GM18909 (cell line): ENCODE results near the gene PTX4.
"Not testable (repeated sequence)": the region's sequence is repeated elsewhere in the genome, so short reads cannot be mapped to it uniquely, and the experiment has no call there.

Experiments
- ATAC-seq: cut with Tn5 transposase; IDR thresholded peaks from one replicate; pipeline ENCODE4 v1.9.1; 2021; ENCODE audit warnings: mild to moderate bottlenecking; ENCODE audit not compliant: unreplicated experiment, poor library complexity

Gene PTX4

DNA sequence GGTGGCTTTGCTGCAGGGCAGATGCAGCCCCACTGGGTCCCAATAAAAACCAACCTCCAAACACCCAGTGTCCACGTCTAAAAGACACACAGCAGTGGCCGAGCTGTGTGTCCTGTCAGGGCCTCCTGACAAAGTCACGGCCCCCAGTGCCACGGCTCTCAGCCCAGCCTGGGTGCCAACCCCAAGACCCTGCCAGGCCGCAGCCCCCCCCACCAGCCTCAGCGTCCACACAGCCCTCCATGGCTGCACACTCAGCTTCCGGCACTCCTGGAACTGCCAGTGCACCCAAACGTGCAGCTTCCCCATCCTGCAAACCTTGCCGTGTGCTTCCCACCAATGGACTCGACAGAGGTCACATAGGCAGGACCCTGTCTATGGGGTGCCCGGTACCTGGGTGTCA is 40.8 kb downstream of the PTX4 start:
- no peak for ATAC-seq

GRCh38 chr16:1446296-1447080 is 42.3 kb downstream of the PTX4 start:
- no peak for ATAC-seq

DNA sequence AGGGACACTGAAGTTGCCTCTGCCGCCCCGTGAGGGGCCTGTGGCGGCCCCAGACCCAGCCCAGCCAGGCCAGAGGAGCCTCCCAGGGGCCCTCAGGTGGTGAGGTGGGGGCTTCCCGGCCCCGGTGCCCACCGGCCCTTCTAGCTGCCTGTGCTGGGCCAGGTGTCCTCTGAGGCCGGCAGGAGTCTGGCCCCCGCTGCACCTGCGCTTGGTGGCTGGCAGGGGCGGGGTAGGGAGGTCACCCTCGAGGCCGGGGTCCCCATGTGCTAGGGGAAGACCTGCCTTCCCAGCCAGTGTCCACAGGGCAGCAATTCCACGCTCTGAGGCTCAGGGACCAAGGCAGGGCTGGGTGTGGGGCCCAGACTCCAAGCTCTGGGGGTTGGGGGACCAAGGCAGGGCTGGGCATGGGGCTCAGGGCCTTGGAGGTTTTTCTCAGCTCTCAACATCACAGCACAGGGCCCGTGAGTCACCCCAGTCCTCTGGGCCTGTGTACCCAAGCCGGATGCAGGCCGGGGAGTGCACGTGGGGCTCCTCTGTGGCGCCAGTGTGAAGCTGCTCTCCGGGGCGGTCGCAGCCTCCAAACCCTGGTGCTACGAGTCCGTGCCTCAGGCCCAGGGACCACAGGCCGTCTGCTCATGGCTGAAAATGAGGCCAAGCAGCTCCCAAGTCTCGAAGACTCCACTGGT is 43.1 kb downstream of the PTX4 start:
- ATAC-seq, result no peak

GRCh38 chr16:1444730-1445517 is 43.8 kb downstream of the PTX4 start:
- ATAC-seq, result no peak

GRCh38 chr16:1443980-1444729 is 44.6 kb downstream of the PTX4 start, which contains the start of gene CCDC154:
TSS of gene CCDC154 (minus strand) at chr16:1444556. CDS start at chr16:1444322, 234 bp downstream.
- ATAC-seq, result no peak

DNA sequence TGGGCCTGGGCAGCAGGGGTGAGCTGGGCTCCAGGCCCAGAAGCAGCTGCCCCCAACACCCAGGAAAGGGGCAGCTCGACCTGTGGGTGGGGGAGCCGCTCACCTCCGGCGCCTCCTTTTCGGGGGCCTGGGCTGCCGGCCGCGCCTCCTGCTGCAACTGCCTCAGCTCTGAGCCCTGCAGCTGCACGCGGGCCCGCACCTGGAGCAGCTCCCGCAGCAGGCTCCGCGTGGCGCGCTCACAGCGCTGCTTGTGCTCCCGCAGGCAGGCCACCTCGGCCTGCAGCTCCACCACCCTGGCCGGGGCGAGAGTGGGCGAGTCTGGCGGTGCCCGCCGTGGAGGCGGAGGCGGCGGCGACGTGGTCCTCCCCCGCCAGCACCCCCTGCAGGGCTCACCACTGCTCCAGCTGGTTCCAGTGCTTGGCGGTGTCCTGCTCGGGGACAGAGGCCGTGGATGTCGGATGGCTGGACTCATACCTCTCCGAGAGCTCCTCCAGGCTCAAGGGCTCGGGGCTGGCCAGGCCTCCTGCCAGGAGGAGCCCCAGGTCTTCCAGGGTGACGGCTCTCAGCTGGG is 45.3 kb downstream of the PTX4 start:
- ATAC-seq, result no peak

- no peak for ATAC-seq
These were observed 46.0 kb downstream of the PTX4 start for GRCh38 chr16:1442697-1443096.

DNA sequence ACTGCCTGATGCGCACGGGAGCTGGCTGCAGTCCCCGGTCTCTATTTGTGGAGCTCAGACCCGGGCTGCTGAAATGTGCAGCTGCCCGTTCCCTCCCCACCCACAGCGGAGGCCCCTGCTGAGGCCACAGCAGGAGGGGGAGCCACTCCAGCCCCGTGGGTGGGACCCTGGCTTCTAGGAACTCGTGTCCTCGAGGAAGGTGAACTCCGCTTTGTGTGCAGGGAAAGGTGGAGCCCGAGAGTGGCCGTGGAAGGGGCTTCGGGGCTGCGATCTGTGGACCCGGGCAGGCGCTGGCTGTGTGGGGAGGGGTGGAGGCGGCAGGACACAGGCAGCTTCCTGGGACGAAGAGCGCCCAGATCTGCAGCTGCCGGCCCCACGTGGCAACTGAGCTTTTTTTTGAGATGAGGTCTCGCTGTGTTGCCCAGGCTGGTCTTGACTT is 47.3 kb downstream of the PTX4 start:
- ATAC-seq, result no peak

DNA sequence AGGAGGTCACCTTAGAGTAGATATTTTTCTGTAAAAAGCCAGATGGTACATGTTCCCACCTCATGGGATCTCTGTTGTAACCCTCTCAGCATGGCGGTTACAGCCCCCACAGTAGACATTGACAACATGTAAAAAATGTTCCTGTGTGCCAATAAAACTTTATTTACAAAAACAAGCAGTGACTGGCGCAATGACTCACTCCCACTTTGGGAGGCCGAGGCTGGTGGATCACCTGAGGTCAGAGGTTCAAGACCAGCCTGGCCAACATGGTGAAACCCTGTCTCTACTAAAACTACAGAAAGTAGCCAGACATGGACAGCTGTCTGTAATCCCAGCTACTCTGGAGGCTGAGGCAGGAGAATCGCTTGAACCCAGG is 49.1 kb downstream of the PTX4 start:
- ATAC-seq, result not testable (repeated sequence)

DNA sequence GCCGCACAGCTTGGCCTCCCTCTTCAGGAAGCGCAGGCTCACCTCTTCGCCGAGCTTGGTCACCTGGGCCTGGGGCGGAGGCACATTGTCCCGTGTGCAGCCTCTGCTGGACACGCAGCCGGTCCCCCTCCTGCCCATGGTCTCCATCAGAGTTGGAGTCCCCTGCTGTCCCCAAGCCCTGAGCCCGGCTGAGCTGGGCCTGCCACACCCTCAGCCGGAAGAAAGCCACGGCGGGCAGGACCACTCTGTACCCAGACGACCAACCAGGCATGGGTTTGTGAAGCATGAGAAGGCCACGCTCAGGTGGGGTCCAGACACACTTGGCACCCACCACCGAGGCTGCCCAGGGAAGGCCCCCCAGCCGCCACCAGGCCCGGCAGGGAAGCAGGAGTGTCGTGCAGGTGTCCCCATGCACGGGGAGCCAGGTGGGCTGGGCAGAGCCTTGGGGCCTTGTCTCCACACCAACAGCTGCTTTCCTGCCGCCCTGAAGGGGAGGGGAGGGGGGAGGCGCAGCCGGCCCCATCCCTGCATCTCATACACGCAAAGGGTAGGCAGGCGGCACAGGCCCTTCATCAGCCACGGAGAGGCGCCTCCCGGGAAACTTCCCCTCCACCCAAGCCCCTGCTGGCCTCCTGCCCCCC is 49.6 kb downstream of the PTX4 start:
- no peak for ATAC-seq

DNA sequence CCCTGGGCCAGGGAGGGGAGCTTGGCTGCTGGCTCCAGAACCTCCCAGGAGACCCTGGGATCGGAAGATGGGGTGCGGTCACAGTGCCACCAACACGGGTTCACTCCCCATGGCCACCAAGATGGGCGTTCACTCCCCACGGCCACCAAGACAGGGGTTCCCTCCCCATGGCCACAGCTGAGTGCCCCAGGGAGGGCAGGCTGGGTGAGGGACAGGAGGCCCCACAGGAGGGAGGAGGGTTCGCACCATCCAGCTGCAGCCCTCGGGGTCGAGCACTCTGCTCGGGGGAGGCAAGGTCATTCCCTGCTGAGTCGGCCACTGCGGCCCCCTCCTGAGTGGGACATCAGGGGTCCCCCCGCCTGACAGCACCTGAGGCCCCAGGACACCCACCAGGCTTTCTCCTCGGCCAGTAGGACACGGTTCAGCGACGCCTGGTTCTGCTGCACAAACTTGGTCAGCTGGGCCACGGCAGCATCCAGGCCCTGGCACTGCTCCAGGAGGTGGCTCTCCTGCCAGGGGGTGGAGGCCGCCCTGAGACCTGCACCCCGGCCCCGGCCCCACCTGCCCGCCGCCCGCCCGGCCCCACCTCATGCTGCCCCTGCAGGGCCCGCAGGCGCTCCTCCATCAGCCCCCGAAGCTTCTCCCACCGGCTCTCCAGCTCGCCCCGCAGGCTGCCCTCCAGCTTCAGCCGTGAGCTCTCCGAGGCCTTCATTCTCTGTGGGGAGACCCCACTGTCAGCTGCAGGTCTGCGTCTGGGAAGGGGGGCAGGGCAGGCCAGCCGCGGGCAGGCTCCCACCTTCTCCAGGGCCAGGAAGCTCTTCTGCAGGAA is 50.3 kb downstream of the PTX4 start:
- no peak for ATAC-seq

GRCh38 chr16:1437606-1438005 is 51.1 kb downstream of the PTX4 start:
- no peak for ATAC-seq

- no peak for ATAC-seq
These were observed 51.9 kb downstream of the PTX4 start for GRCh38 chr16:1436731-1437355.

GRCh38 chr16:1435921-1436697 is 52.6 kb downstream of the PTX4 start:
- ATAC-seq, result no peak
